Adrenal gland (tissue), 5 donors: ENCODE measurements around the gene ALG6.

Experiments used
- POLR2A ChIP-seq, 2 donors: fragments of 450-650 bp; IDR thresholded peaks; one replicate each; pipeline ENCODE4 v1.6.1; 2017; ENCODE audit warnings: antibody characterized with exemption in 2 of 2, mild to moderate bottlenecking in 2 of 2, moderate library complexity in 1 of 2
- TF ChIP-seq, protein P1 (sequence below), 6 experiments: fragments of 450-650 bp in 4 of 6; fragments of 200-600 bp in 2 of 6; sonication (generic) in 1 of 6; IDR thresholded peaks; 1 replicate in 5 of 6; 2 replicates in 1 of 6; pipeline versions ENCODE4 v1.5.1 to v1.8.0; 2016 to 2021; ENCODE audit warnings: antibody characterized with exemption in 6 of 6, mild to moderate bottlenecking in 2 of 6, moderate library complexity in 1 of 6
- donor health status: DM: no; HTN: no; CAD: no.

DNA sequence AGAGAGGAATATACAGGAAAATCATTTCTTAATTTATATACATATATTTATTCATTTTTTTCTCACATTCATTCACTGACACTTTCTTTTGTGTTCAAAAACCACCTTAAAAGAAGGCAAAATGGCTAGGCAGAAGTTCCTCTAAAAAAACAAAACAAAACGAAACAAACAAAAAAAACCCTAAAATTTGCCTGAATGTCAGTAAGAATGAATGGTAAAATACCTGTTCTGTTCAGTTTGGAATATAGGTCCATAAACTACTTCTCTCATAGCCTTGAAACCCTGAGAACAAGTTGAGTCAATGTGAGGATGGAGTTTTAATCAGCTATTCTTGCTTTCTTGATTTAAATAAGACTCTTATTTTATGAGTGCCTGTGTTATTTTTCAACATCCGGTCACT lies 14.7 kb upstream of the ALG6 start:
- TF ChIP-seq, protein P1, sequence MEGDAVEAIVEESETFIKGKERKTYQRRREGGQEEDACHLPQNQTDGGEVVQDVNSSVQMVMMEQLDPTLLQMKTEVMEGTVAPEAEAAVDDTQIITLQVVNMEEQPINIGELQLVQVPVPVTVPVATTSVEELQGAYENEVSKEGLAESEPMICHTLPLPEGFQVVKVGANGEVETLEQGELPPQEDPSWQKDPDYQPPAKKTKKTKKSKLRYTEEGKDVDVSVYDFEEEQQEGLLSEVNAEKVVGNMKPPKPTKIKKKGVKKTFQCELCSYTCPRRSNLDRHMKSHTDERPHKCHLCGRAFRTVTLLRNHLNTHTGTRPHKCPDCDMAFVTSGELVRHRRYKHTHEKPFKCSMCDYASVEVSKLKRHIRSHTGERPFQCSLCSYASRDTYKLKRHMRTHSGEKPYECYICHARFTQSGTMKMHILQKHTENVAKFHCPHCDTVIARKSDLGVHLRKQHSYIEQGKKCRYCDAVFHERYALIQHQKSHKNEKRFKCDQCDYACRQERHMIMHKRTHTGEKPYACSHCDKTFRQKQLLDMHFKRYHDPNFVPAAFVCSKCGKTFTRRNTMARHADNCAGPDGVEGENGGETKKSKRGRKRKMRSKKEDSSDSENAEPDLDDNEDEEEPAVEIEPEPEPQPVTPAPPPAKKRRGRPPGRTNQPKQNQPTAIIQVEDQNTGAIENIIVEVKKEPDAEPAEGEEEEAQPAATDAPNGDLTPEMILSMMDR (IDR thresholded peaks at IDR 0.05) = no peak
- no peak for TF ChIP-seq POLR2A (IDR thresholded peaks at IDR 0.05)
